ENCODE data around the gene ANTKMT. TPM values are rescaled to one million over a fixed set of nuclear protein-coding genes. Genes with fewer than 3 reads are reported as not detected.
A peak's percentile ranks its signal among the peaks of the same experiment; 100 is the strongest.

Gene ANTKMT
- total and polyA plus RNA-seq, 2 donors from 2014 or later, result 44.1 to 70.4 TPM

GRCh38 chr16:730666-731509, 9.9 kb downstream of the ANTKMT start:
- peaks cover 0 to 10% (median 0%) of the 10 kb centered on the region in 3 donors for H3K4me1 ChIP-seq (ENCODE audit: control insufficient read depth in 2 of 3, insufficient read depth in 2 of 3, low read depth in 1 of 3, low read length in 3 of 3)
- H3K36me3 ChIP-seq (ENCODE audit: control insufficient read depth in 2 of 3, insufficient read depth in 3 of 3, low read length in 3 of 3), result no peaks in the 10 kb centered on the region
- FAIRE-seq, result no peak

GRCh38 chr16:732332-732731, 11.4 kb downstream of the ANTKMT start:
- TF ChIP-seq, protein P1, sequence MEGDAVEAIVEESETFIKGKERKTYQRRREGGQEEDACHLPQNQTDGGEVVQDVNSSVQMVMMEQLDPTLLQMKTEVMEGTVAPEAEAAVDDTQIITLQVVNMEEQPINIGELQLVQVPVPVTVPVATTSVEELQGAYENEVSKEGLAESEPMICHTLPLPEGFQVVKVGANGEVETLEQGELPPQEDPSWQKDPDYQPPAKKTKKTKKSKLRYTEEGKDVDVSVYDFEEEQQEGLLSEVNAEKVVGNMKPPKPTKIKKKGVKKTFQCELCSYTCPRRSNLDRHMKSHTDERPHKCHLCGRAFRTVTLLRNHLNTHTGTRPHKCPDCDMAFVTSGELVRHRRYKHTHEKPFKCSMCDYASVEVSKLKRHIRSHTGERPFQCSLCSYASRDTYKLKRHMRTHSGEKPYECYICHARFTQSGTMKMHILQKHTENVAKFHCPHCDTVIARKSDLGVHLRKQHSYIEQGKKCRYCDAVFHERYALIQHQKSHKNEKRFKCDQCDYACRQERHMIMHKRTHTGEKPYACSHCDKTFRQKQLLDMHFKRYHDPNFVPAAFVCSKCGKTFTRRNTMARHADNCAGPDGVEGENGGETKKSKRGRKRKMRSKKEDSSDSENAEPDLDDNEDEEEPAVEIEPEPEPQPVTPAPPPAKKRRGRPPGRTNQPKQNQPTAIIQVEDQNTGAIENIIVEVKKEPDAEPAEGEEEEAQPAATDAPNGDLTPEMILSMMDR (IDR thresholded peaks at IDR 0.05; ENCODE audit: borderline replicate concordance, extremely low read depth, insufficient read depth), result no peak
- Histone ChIP-seq H3K9me3 (ENCODE audit: control insufficient read depth in 2 of 3, insufficient read depth in 1 of 3, low read length in 3 of 3) (no peaks in the 10 kb centered on the region), H3K9ac (ENCODE audit: low read length in 3 of 3) (no peak overlapping the region), H3K4me3 (ENCODE audit: low read length in 3 of 3) (no peak overlapping the region), H3K36me3 (ENCODE audit: control insufficient read depth in 2 of 3, insufficient read depth in 3 of 3, low read length in 3 of 3) (peaks cover 0 to 3% (median 0%) of the 10 kb centered on the region in 3 donors), H3K27me3 (ENCODE audit: control insufficient read depth, insufficient read depth, low read length) (no peaks in the 10 kb centered on the region), H3K27ac (ENCODE audit: low read depth in 2 of 2, low read length in 2 of 2) (no peak overlapping the region), H3K4me1 (ENCODE audit: control insufficient read depth in 2 of 3, insufficient read depth in 2 of 3, low read depth in 1 of 3, low read length in 3 of 3) (peaks cover 0 to 5% (median 0%) of the 10 kb centered on the region in 3 donors)
- DNase-seq (no peak), FAIRE-seq (no peak)
- intact Hi-C loops (cut with DNase I), result no loop called here

More at GRCh38 chr16:730666-731509, 9.9 kb downstream of the ANTKMT start:
- DNase-seq, result peak in 1 of 5 donors; percentile 76
- Histone ChIP-seq H3K27me3 (ENCODE audit: control insufficient read depth, insufficient read depth, low read length) (no peaks in the 10 kb centered on the region), H3K9me3 (ENCODE audit: control insufficient read depth in 2 of 3, insufficient read depth in 1 of 3, low read length in 3 of 3) (no peaks in the 10 kb centered on the region), H3K27ac (ENCODE audit: low read depth in 2 of 2, low read length in 2 of 2) (no peak overlapping the region), H3K4me3 (ENCODE audit: low read length in 3 of 3) (no peak overlapping the region), H3K9ac (ENCODE audit: low read length in 3 of 3) (no peak overlapping the region)
- intact Hi-C loops (cut with DNase I), result no loop called here
- TF ChIP-seq, protein P1 (IDR thresholded peaks at IDR 0.05; ENCODE audit: borderline replicate concordance, extremely low read depth, insufficient read depth), result no peak

- peaks cover 0 to 3% (median 0%) of the 10 kb centered on the region in 3 donors for H3K36me3 ChIP-seq (ENCODE audit: control insufficient read depth in 2 of 3, insufficient read depth in 3 of 3, low read length in 3 of 3)
- H3K27ac ChIP-seq (ENCODE audit: low read depth in 2 of 2, low read length in 2 of 2), result no peak overlapping the region
- TF ChIP-seq, protein P1 (IDR thresholded peaks at IDR 0.05; ENCODE audit: borderline replicate concordance, extremely low read depth, insufficient read depth), result no peak
- no peak overlapping the region for H3K4me3 ChIP-seq (ENCODE audit: low read length in 3 of 3)
- no peaks in the 10 kb centered on the region for H3K9me3 ChIP-seq (ENCODE audit: control insufficient read depth in 2 of 3, insufficient read depth in 1 of 3, low read length in 3 of 3)
- peaks cover 0 to 3% (median 0%) of the 10 kb centered on the region in 3 donors for H3K4me1 ChIP-seq (ENCODE audit: control insufficient read depth in 2 of 3, insufficient read depth in 2 of 3, low read depth in 1 of 3, low read length in 3 of 3)
- intact Hi-C loops (cut with DNase I), result no loop called here
- H3K27me3 ChIP-seq (ENCODE audit: control insufficient read depth, insufficient read depth, low read length), result no peaks in the 10 kb centered on the region
- DNase-seq (peak in 1 of 5 donors; percentile 29), FAIRE-seq (no peak)
- no peak overlapping the region for H3K9ac ChIP-seq (ENCODE audit: low read length in 3 of 3)
Observed at GRCh38 chr16:732936-733335, 12.0 kb downstream of the ANTKMT start.

Measured in kidney (tissue), 14 donors.